GM20431 (cell line): ENCODE results near the gene MANEAL.
"Not testable (repeated sequence)": the region's sequence is repeated elsewhere in the genome, so short reads cannot be mapped to it uniquely, and the experiment has no call there.

Experiments used
- in situ Hi-C: fragments of 300-500 bp; cut with MseI, MboI; formaldehyde crosslinking; loops from one replicate; pipeline ENCODE4 v1.15.0; 2020; ENCODE audit warnings: low sequenced_read_pairs; ENCODE audit not compliant: unreplicated experiment

MANEAL gene

DNA sequence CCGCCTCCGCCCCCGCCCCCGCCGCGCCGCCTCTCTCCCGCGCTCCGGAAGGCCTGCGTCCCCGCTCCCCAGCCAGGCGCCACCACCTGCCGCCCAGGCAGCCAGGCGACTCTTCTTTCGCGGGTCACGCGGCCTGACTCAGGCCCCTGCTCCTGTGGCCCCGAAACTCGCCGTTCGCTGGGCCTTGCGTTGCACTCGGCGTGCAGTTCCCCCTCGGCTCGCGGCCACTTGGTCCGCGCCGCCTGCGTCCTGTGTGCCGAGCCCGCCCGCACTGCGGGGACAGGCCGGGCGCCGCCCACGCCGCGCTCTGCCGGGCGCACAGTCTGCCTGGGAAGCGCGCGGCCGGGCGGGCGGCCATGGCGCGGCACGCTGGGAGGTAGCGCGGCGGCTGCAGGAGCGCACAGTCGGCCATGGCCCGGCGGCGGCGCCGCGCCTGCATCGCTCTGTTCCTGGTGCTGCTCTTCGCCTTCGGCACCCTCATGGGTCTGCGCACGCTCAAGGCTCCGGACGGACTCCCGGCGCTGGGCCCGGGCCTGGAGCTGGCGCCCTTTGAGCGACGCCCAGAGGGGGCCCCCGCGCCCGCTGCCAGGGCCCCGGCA lies at the start of gene MANEAL:
TSS of gene MANEAL (plus strand) at position 75 of the 599 bp plus-strand sequence. CDS start at position 411, 336 bp downstream.
- in situ Hi-C loops, result no loop called here

DNA sequence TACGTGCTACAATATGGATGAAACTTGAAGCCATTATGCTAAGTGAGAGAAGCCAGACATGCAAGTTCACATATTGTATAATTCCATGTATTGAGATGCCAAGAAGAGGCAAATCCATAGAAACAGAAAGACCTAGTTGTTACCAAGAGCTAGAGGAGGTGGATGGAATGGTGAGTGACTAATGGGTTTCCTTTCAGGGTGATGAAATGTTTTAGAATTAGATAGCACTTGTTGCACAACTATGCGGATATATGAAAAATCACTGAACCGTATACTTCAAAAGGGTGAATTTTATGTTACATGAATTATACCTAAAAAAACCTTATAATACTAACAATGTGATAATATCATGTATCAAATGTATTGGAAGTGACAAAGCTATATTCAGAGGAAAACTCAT lies 46.8 kb upstream of the MANEAL start:
- in situ Hi-C loops, result no loop called here

GRCh38 chr1:37748565-37748964 lies 45.1 kb upstream of the MANEAL start:
- in situ Hi-C loops, result no loop called here

GRCh38 chr1:37752213-37752582 lies 41.4 kb upstream of the MANEAL start:
- in situ Hi-C loops, result no loop called here

- in situ Hi-C loops, result no loop called here
These were observed 40.8 kb upstream of the MANEAL start for GRCh38 chr1:37752583-37753471.

DNA sequence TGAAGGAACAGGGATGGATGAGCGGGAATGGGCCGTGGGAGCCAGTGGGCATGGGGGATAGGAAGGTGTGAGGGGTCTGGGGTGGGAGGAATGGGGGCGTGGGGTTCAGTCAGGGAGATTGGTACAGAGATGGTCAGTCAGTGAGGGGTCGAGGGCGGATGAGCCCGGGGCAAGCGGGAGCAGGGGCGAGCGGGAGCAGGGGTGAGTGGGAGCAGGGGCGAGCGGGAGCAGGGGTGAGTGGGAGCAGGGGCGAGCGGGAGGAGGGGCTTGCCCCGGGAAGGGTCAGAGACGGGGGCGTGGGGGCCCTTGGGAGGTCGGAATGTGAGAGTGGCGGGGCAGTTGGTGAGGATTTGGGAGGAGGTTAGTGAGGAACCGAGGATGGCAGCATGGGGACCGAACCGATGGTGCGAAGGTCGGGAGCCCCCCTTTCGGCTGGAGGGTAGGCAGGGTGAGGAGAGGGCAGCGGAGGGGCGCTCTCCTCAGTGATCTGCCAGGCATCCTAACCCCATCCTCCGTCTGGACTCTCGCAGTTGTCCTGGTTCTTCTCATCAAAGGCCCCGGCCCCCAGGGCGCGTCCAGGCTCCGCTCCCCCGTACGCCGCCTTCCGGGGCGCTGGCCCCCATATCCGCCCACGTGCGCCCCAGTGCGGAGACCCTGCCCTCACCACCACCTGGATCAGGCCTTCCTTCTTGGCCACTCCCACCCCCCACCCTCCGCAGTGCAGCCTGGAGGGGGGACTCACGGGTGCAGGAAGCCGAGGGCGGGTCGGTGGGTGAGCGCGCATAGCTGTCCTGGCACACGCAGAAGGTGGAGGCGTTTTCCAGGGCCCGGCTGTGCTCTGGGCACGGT lies 40.0 kb upstream of the MANEAL start:
- in situ Hi-C loops, result no loop called here

GRCh38 chr1:37755290-37755689 lies 38.4 kb upstream of the MANEAL start:
- in situ Hi-C loops, result no loop called here

- in situ Hi-C loops, result no loop called here
These were observed 37.6 kb upstream of the MANEAL start for GRCh38 chr1:37755951-37756560.

- in situ Hi-C loops, result no loop called here
These were observed 34.2 kb upstream of the MANEAL start for GRCh38 chr1:37759451-37759850.

DNA sequence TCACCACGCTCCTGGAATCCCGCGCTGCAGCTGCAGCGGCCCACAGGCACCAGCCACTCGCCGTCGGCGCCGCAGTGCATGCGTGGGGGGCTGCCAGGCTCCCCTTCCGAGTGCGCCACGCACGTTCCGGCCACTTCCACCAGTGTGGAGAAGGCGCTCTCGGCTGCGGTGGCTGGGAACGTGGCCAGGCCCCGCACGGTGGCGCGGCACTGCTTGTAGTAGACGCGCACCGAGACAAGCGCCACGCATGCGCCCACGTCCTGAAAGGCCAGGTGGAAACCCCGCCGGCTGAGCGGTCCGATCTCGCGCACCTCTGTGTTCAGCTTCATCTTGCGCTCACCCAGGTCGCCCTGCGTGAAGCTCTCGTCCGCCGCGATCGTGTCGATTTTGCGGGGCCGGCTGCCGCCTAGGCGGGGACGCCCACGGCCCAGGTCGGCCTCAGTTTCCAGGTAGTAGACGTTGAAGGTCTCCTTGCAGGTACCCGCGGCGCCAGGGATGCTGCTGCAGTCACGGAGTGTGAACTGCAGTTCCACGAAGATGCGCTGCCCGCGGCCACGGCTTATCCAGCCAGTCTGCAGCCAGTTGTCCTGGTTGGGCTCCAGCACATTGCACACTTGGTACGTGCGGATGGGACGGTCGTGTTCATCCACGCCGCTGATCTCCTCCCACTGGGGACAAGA lies 32.1 kb upstream of the MANEAL start:
- in situ Hi-C loops, result no loop called here

GRCh38 chr1:37762516-37762915 lies 31.1 kb upstream of the MANEAL start:
- in situ Hi-C loops, result no loop called here

GRCh38 chr1:37763791-37764413 lies 29.7 kb upstream of the MANEAL start:
- in situ Hi-C loops, result no loop called here

- in situ Hi-C loops, result no loop called here
These were observed 29.2 kb upstream of the MANEAL start for GRCh38 chr1:37764414-37764825.

GRCh38 chr1:37764888-37765441 lies 28.7 kb upstream of the MANEAL start, which contains the start of gene EPHA10:
Gene EPHA10 (minus strand): TSS chr1:37765120. CDS start chr1:37765066, 54 bp downstream.
- in situ Hi-C loops, result no loop called here

GRCh38 chr1:37765916-37766664 lies 27.6 kb upstream of the MANEAL start:
- in situ Hi-C loops, result no loop called here

DNA sequence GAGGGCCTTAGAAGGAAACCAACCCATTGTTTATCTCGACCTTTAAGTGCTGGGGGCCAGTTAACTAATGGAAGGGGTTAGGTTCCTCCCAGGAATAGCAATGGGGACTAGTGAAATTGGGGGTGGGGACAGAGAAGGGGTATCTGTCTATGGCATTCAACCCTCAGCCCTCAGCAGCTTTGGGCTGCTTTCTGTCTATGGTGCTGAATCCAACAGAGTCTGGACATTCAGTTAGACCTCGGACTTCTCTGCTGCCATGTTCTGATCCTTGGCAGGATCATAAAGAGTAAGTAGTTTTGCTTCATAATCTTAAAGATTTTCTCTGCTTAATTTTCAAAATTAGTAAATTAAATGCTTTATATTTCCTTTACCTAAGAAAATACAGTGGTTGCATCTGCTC lies 26.2 kb upstream of the MANEAL start:
- in situ Hi-C loops, result no loop called here

GRCh38 chr1:37771440-37771839 lies 22.2 kb upstream of the MANEAL start:
- in situ Hi-C loops, result not testable (repeated sequence)

DNA sequence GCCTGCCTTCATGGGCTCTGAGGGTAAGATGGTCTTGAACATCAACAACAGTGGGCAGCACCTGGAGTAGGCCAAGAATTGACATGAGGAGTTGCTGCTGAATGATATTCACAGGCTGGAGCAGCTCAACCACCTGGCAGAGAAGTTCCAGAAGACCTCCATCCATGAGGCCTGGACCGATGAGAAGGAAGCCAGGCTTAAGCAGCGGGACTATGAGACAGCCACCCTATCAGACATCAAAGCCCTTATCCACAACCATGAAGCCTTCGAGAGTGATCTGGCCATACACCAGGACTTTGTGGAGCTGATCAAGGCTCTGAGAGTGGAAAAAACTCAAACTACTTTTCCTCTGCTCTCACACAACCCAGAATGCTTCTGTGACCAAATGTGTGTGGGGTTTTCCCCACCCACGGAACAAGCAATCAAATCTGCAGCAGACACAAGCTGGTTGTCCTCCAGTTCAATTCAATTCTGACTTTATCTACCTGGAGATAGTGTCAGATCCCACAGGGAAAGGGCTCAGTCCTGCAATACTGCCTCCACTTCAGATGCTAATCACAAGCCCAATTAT lies 16.6 kb upstream of the MANEAL start:
- in situ Hi-C loops, result no loop called here
